ENCODE data around the gene BCO2.

Gene BCO2

GRCh38 chr11:112174789-112175598 lies at the start of gene BCO2 (continued):
- TF ChIP-seq ZBTB21 (tag by site-specific recombination; IDR thresholded peaks at IDR 0.05) (no peak), ZNF501 (tag by site-specific recombination; IDR thresholded peaks at IDR 0.05) (0 out of 2 replicates have a peak, but pooled peaks have one; percentile 35), ZNF654 (tag by site-specific recombination; IDR thresholded peaks at IDR 0.05; ENCODE audit: low read depth) (peak; percentile 83), SALL2 (tag by site-specific recombination; IDR thresholded peaks at IDR 0.05; ENCODE audit: borderline replicate concordance) (no peak), ZNF548 (tag by site-specific recombination; IDR thresholded peaks at IDR 0.05) (no peak), ZNF510 (tag by site-specific recombination; IDR thresholded peaks at IDR 0.05; ENCODE audit: insufficient replicate concordance) (no peak), ZNF324 (tag by site-specific recombination; IDR thresholded peaks at IDR 0.05) (no peak), ZBTB11 (tag by site-specific recombination; conservative IDR thresholded peaks at IDR 0.05; ENCODE audit: low read depth) (no peak)

GRCh38 chr11:112127056-112127455 lies 48.3 kb upstream of the BCO2 start:
- no peaks in the 10 kb centered on the region for H3K36me3 ChIP-seq (ENCODE audit: control insufficient read depth in 2 of 2, insufficient read depth in 1 of 2, low read length in 2 of 2)
- H3K9me3 ChIP-seq (ENCODE audit: control insufficient read depth, insufficient read depth, low read depth, low read length), result no peaks in the 10 kb centered on the region
- H3K27ac ChIP-seq (ENCODE audit: extremely low read depth, low read depth, low read length), result no peak overlapping the region
- TF ChIP-seq ZBTB44 (tag by site-specific recombination; IDR thresholded peaks at IDR 0.05) (no peak), ZNF623 (tag by site-specific recombination; IDR thresholded peaks at IDR 0.05) (peak; percentile 83), ZNF791 (tag by site-specific recombination; IDR thresholded peaks at IDR 0.05) (no peak)
- H3K4me3 ChIP-seq (ENCODE audit: low read depth, low read length), result no peak overlapping the region
- CTCF ChIA-PET, result interaction anchor here (1.3 kb wide), 1 partner anchor 152 kb away, joined by 3 read pairs; no protein-coding TSS in a partner anchor
- POLR2A ChIA-PET, result no interaction called here
- 0 out of 2 replicates have a peak, but pooled peaks cover 3% of the 10 kb centered on the region for H3K4me1 ChIP-seq (ENCODE audit: control insufficient read depth, insufficient read depth, low read length)

- no peak overlapping the region for H3K4me3 ChIP-seq (ENCODE audit: low read depth, low read length)
- no peaks in the 10 kb centered on the region for H3K9me3 ChIP-seq (ENCODE audit: control insufficient read depth, insufficient read depth, low read depth, low read length)
- H3K36me3 ChIP-seq (ENCODE audit: control insufficient read depth in 2 of 2, insufficient read depth in 1 of 2, low read length in 2 of 2), result no peaks in the 10 kb centered on the region
- ChIA-PET POLR2A (no interaction called here), CTCF (interaction anchor here (0.8 to 1.3 kb wide), 3 partner anchors 8 to 151 kb away, joined by 3 to 7 read pairs (median 3); no protein-coding TSS in a partner anchor)
- no peak overlapping the region for H3K27ac ChIP-seq (ENCODE audit: extremely low read depth, low read depth, low read length)
- 0 out of 2 replicates have a peak, but pooled peaks cover 3% of the 10 kb centered on the region for H3K4me1 ChIP-seq (ENCODE audit: control insufficient read depth, insufficient read depth, low read length)
- TF ChIP-seq KLF1 (tag by site-specific recombination; IDR thresholded peaks at IDR 0.05), result peak; percentile 90
- TF ChIP-seq ZNF555 (tag by site-specific recombination; conservative IDR thresholded peaks at IDR 0.05), result no peak
- TF ChIP-seq BCL11B (tag by site-specific recombination; IDR thresholded peaks at IDR 0.05; ENCODE audit: low read depth), result no peak
- no peak for TF ChIP-seq ZNF175 (tag by site-specific recombination; IDR thresholded peaks at IDR 0.05)
- peak; percentile 51 for TF ChIP-seq SP7 (tag by site-specific recombination; IDR thresholded peaks at IDR 0.05)
- 0 out of 2 replicates have a peak, but pooled peaks have one; percentile 20 for TF ChIP-seq ZNF600 (tag by site-specific recombination; IDR thresholded peaks at IDR 0.05)
- TF ChIP-seq WT1 (tag by site-specific recombination; IDR thresholded peaks at IDR 0.05), result peak; percentile 40; the same call in 1 of the 2 replicates
- peak; percentile 36; the same call in 1 of the 2 replicates for TF ChIP-seq KLF17 (tag by site-specific recombination; IDR thresholded peaks at IDR 0.05)
- TF ChIP-seq GLIS1 (tag by site-specific recombination; IDR thresholded peaks at IDR 0.05), result 0 out of 2 replicates have a peak, but pooled peaks have one; percentile 7
These were observed 46.7 kb upstream of the BCO2 start for GRCh38 chr11:112128483-112129121.
